ENCODE measurements around the gene SLC13A4. TPM values are rescaled to one million over a fixed set of nuclear protein-coding genes. Genes with fewer than 3 reads are reported as not detected.

Gene SLC13A4
- total RNA-seq, 1 donor, result 0.36 TPM

GRCh38 chr7:135681762-135682161, 46.2 kb downstream of the SLC13A4 start:
- H3K27me3 ChIP-seq (ENCODE audit: insufficient read depth, low read length), result no peaks in the 10 kb centered on the region
- H3K36me3 ChIP-seq (ENCODE audit: insufficient read depth, low read length), result no peaks in the 10 kb centered on the region
- H3K4me1 ChIP-seq (ENCODE audit: insufficient read depth, low read length), result peaks cover 42% of the 10 kb centered on the region
- no peak overlapping the region for H3K4me3 ChIP-seq (ENCODE audit: insufficient read depth, low read length)
- no peaks in the 10 kb centered on the region for H3K9me3 ChIP-seq (ENCODE audit: low read depth, low read length)
- H2AFZ ChIP-seq (ENCODE audit: low read length), result no peak overlapping the region
- H3K79me2 ChIP-seq (ENCODE audit: insufficient read depth, low read length), result peaks cover 50% of the 10 kb centered on the region
- H4K20me1 ChIP-seq (ENCODE audit: insufficient read depth, low read length), result peaks cover 2% of the 10 kb centered on the region
- no peak overlapping the region for H3K4me2 ChIP-seq (ENCODE audit: insufficient read depth, low read length)
- H3K27ac ChIP-seq (ENCODE audit: low read depth, low read length), result no peak overlapping the region
- TF ChIP-seq, protein P1, sequence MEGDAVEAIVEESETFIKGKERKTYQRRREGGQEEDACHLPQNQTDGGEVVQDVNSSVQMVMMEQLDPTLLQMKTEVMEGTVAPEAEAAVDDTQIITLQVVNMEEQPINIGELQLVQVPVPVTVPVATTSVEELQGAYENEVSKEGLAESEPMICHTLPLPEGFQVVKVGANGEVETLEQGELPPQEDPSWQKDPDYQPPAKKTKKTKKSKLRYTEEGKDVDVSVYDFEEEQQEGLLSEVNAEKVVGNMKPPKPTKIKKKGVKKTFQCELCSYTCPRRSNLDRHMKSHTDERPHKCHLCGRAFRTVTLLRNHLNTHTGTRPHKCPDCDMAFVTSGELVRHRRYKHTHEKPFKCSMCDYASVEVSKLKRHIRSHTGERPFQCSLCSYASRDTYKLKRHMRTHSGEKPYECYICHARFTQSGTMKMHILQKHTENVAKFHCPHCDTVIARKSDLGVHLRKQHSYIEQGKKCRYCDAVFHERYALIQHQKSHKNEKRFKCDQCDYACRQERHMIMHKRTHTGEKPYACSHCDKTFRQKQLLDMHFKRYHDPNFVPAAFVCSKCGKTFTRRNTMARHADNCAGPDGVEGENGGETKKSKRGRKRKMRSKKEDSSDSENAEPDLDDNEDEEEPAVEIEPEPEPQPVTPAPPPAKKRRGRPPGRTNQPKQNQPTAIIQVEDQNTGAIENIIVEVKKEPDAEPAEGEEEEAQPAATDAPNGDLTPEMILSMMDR (IDR thresholded peaks at IDR 0.05; ENCODE audit: extremely low read depth, low read depth, low read length), result no peak
- DNase-seq (ENCODE audit: insufficient read length, low spot score, missing footprints), result no peak

GRCh38 chr7:135678612-135679575, 49.1 kb downstream of the SLC13A4 start:
- no peaks in the 10 kb centered on the region for H3K27me3 ChIP-seq (ENCODE audit: insufficient read depth, low read length)
- no peak overlapping the region for H3K4me3 ChIP-seq (ENCODE audit: insufficient read depth, low read length)
- peaks cover 61% of the 10 kb centered on the region for H3K79me2 ChIP-seq (ENCODE audit: insufficient read depth, low read length)
- H3K4me1 ChIP-seq (ENCODE audit: insufficient read depth, low read length), result peaks cover 22% of the 10 kb centered on the region
- H3K9me3 ChIP-seq (ENCODE audit: low read depth, low read length), result no peaks in the 10 kb centered on the region
- no peak overlapping the region for H3K27ac ChIP-seq (ENCODE audit: low read depth, low read length)
- H3K36me3 ChIP-seq (ENCODE audit: insufficient read depth, low read length), result peaks cover 4% of the 10 kb centered on the region
- DNase-seq (ENCODE audit: insufficient read length, low spot score, missing footprints), result no peak
- H3K4me2 ChIP-seq (ENCODE audit: insufficient read depth, low read length), result peak overlapping the region; percentile 1
- peaks cover 2% of the 10 kb centered on the region for H4K20me1 ChIP-seq (ENCODE audit: insufficient read depth, low read length)
- H2AFZ ChIP-seq (ENCODE audit: low read length), result no peak overlapping the region
- TF ChIP-seq, protein P1 (IDR thresholded peaks at IDR 0.05; ENCODE audit: extremely low read depth, low read depth, low read length), result no peak

GRCh38 chr7:135673360-135673706, 54.7 kb downstream of the SLC13A4 start:
- no peaks in the 10 kb centered on the region for H3K9me3 ChIP-seq (ENCODE audit: low read depth, low read length)
- H4K20me1 ChIP-seq (ENCODE audit: insufficient read depth, low read length), result peaks cover 3% of the 10 kb centered on the region
- peak overlapping the region; percentile 68 for H3K27ac ChIP-seq (ENCODE audit: low read depth, low read length)
- TF ChIP-seq, protein P1 (IDR thresholded peaks at IDR 0.05; ENCODE audit: extremely low read depth, low read depth, low read length), result no peak
- peaks cover 4% of the 10 kb centered on the region for H3K36me3 ChIP-seq (ENCODE audit: insufficient read depth, low read length)
- H3K4me1 ChIP-seq (ENCODE audit: insufficient read depth, low read length), result peaks cover 47% of the 10 kb centered on the region
- peak; percentile 68 for DNase-seq (ENCODE audit: insufficient read length, low spot score, missing footprints)
- no peak overlapping the region for H3K4me3 ChIP-seq (ENCODE audit: insufficient read depth, low read length)
- H3K27me3 ChIP-seq (ENCODE audit: insufficient read depth, low read length), result no peaks in the 10 kb centered on the region
- peaks cover 73% of the 10 kb centered on the region for H3K79me2 ChIP-seq (ENCODE audit: insufficient read depth, low read length)
- peak overlapping the region; percentile 26 for H3K4me2 ChIP-seq (ENCODE audit: insufficient read depth, low read length)
- no peak overlapping the region for H2AFZ ChIP-seq (ENCODE audit: low read length)
